Measurements from ENCODE around the gene PFKFB4. TPM values are rescaled to one million over a fixed set of nuclear protein-coding genes. Genes with fewer than 3 reads are reported as not detected.

The PFKFB4 gene
- total and polyA plus RNA-seq, 2 of the 4 experiments (the other 2 are of a cell fraction) = 16.9 to 17.0 TPM

DNA sequence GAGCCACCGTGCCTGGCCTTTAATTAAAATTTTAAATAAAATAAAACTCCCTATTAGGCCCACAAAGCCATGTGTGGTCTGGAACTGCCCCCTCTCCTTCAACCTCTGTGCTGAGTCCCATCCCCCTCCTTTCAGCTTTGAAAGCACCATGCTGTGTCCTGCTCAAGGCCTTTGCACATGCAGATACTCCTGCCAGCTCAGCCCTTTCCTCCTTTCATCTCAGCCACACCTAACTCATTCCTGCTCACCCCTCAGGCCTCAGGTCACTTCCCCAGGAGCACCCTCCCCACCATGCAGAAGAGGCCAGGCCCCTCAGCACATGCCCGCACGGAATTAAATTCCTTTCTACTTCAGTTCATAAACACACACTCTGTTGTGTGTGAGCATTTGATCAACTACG, 82.0 kb downstream of the PFKFB4 start:
- H3K9ac ChIP-seq (ENCODE audit: low read depth, low read length) = no peak overlapping the region
- H3K4me3 ChIP-seq (ENCODE audit: insufficient read depth, low read depth, low read length) = no peak overlapping the region
- no peak overlapping the region for H4K8ac ChIP-seq (ENCODE audit: low read depth in 2 of 2, low read length in 2 of 2)
- dilution Hi-C loops (cut with HindIII; ENCODE audit: low sequenced_read_pairs, unreplicated experiment) (no loop called here), in situ Hi-C loops (cut with MboI; ENCODE audit: low sequenced_read_pairs) (no loop called here), intact Hi-C loops (cut with micrococcal nuclease) (no loop called here)
- H3K36me3 ChIP-seq (ENCODE audit: control insufficient read depth, insufficient read depth, low read length) = peaks cover 12% of the 10 kb centered on the region
- no TSS peak for BruUV-seq (replicated peaks)
- no peaks in the 10 kb centered on the region; the same call in 1 of the 2 replicates for H4K20me1 ChIP-seq (ENCODE audit: insufficient read depth, low read length)
- no peak overlapping the region for H2BK5ac ChIP-seq (ENCODE audit: low read depth, low read length, poor library complexity, severe bottlenecking)
- no peak overlapping the region for H2BK15ac ChIP-seq (ENCODE audit: low read depth, low read length)
- peaks cover 6% of the 10 kb centered on the region for H3K4me1 ChIP-seq (ENCODE audit: control insufficient read depth, insufficient read depth, low read length)
- no peak overlapping the region for H3K18ac ChIP-seq (ENCODE audit: low read depth, low read length)
- H4K5ac ChIP-seq (ENCODE audit: low read depth, low read length) = no peak overlapping the region
- H3K9me3 ChIP-seq (ENCODE audit: control insufficient read depth, insufficient read depth, low read length) = no peaks in the 10 kb centered on the region
- ATAC-seq (ENCODE audit: low read depth) (no peak), DNase-seq (no peak)
- H3K27ac ChIP-seq (ENCODE audit: insufficient read depth, low read length) = no peak overlapping the region
- peaks cover 10% of the 10 kb centered on the region; the same call in 1 of the 2 replicates for H3K9me1 ChIP-seq (ENCODE audit: insufficient read depth, low read length)
- no peak overlapping the region for H3K23ac ChIP-seq (ENCODE audit: low read depth, low read length)
- H3K56ac ChIP-seq (ENCODE audit: extremely low read depth, insufficient read depth, low read length) = no peak overlapping the region
- 57% methylated on average over 1 of the region's 4 CpGs; no CpG with 5 or more reads in 1 of the 2 experiments for WGBS, 2 experiments (ENCODE audit: extremely low coverage in 2 of 2, insufficient read length in 1 of 2)
- no peak overlapping the region for H3K4ac ChIP-seq (ENCODE audit: low read depth, low read length)
- no peak overlapping the region for H3K14ac ChIP-seq (replicated peaks; ENCODE audit: low read depth, low read length)
- ChIA-PET POLR2A (ENCODE audit: unreplicated experiment) (no interaction called here), CTCF (no interaction called here)
- TF ChIP-seq, protein P1, sequence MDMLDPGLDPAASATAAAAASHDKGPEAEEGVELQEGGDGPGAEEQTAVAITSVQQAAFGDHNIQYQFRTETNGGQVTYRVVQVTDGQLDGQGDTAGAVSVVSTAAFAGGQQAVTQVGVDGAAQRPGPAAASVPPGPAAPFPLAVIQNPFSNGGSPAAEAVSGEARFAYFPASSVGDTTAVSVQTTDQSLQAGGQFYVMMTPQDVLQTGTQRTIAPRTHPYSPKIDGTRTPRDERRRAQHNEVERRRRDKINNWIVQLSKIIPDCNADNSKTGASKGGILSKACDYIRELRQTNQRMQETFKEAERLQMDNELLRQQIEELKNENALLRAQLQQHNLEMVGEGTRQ (IDR thresholded peaks at IDR 0.05; ENCODE audit: low read depth, low read length) = no peak
- no peak for TF ChIP-seq RCOR1 (IDR thresholded peaks at IDR 0.05; ENCODE audit: insufficient replicate concordance, low read length)
- TF ChIP-seq MAZ (IDR thresholded peaks at IDR 0.05; ENCODE audit: borderline replicate concordance, low read depth, low read length) = no peak
- TF ChIP-seq, protein P2, sequence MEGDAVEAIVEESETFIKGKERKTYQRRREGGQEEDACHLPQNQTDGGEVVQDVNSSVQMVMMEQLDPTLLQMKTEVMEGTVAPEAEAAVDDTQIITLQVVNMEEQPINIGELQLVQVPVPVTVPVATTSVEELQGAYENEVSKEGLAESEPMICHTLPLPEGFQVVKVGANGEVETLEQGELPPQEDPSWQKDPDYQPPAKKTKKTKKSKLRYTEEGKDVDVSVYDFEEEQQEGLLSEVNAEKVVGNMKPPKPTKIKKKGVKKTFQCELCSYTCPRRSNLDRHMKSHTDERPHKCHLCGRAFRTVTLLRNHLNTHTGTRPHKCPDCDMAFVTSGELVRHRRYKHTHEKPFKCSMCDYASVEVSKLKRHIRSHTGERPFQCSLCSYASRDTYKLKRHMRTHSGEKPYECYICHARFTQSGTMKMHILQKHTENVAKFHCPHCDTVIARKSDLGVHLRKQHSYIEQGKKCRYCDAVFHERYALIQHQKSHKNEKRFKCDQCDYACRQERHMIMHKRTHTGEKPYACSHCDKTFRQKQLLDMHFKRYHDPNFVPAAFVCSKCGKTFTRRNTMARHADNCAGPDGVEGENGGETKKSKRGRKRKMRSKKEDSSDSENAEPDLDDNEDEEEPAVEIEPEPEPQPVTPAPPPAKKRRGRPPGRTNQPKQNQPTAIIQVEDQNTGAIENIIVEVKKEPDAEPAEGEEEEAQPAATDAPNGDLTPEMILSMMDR (conservative IDR thresholded peaks at IDR 0.05; ENCODE audit: low read depth, low read length) = no peak
- TF ChIP-seq BHLHE40 (IDR thresholded peaks at IDR 0.05; ENCODE audit: low read depth, low read length) = no peak
- no peak for TF ChIP-seq CHD1 (IDR thresholded peaks at IDR 0.05; ENCODE audit: low read depth, low read length)
- TF ChIP-seq POLR2A (IDR thresholded peaks at IDR 0.05; ENCODE audit: low read depth, low read length) = no peak
- TF ChIP-seq MXI1 (IDR thresholded peaks at IDR 0.05; ENCODE audit: borderline replicate concordance, low read depth, low read length) = no peak
- TF ChIP-seq, protein P3, sequence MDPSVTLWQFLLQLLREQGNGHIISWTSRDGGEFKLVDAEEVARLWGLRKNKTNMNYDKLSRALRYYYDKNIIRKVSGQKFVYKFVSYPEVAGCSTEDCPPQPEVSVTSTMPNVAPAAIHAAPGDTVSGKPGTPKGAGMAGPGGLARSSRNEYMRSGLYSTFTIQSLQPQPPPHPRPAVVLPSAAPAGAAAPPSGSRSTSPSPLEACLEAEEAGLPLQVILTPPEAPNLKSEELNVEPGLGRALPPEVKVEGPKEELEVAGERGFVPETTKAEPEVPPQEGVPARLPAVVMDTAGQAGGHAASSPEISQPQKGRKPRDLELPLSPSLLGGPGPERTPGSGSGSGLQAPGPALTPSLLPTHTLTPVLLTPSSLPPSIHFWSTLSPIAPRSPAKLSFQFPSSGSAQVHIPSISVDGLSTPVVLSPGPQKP (IDR thresholded peaks at IDR 0.05; ENCODE audit: borderline replicate concordance, low read depth, low read length) = no peak
- TF ChIP-seq FOS (IDR thresholded peaks at IDR 0.05; ENCODE audit: low read depth, low read length) = no peak
- TF ChIP-seq RFX5 (IDR thresholded peaks at IDR 0.05; ENCODE audit: low read depth, low read length) = no peak
- TF ChIP-seq NFE2L2 (IDR thresholded peaks at IDR 0.05; ENCODE audit: low read depth, low read length) = no peak
- TF ChIP-seq RAD21 (IDR thresholded peaks at IDR 0.05; ENCODE audit: low read length) = no peak
- TF ChIP-seq CEBPB (IDR thresholded peaks at IDR 0.05; ENCODE audit: low read depth, low read length) = no peak
- TF ChIP-seq SMC3 (IDR thresholded peaks at IDR 0.05; ENCODE audit: low read depth, low read length) = no peak
- no peaks in the 10 kb centered on the region for H3K27me3 ChIP-seq (ENCODE audit: control insufficient read depth, insufficient read depth, low read length)
- no peak overlapping the region for H3K4me2 ChIP-seq (ENCODE audit: low read depth, low read length)
- no peak overlapping the region for H2AK9ac ChIP-seq (replicated peaks; ENCODE audit: low read depth, low read length, poor library complexity)
- no peak overlapping the region for H2BK120ac ChIP-seq (ENCODE audit: low read depth, low read length)
- no peak overlapping the region for H2BK20ac ChIP-seq (ENCODE audit: low read depth, low read length)
- no peak overlapping the region for H4K91ac ChIP-seq (ENCODE audit: insufficient read depth, low read depth, low read length)
- no peak overlapping the region for H2AK5ac ChIP-seq (ENCODE audit: low read depth, low read length)
- H3K79me1 ChIP-seq (ENCODE audit: low read depth in 1 of 2, low read length in 2 of 2) = peaks cover 4 to 36% of the 10 kb centered on the region in 2 experiments
- no peak overlapping the region for H2AFZ ChIP-seq (replicated peaks; ENCODE audit: low read length, poor library complexity)
